Measurements from ENCODE around the gene DCBLD1. TPM values are rescaled to one million over a fixed set of nuclear protein-coding genes. Genes with fewer than 3 reads are reported as not detected.
"Not testable (repeated sequence)": the region's sequence is repeated elsewhere in the genome, so short reads cannot be mapped to it uniquely, and the experiment has no call there.

The DCBLD1 gene
- total RNA-seq, 1 donor, result 3.6 TPM

DNA sequence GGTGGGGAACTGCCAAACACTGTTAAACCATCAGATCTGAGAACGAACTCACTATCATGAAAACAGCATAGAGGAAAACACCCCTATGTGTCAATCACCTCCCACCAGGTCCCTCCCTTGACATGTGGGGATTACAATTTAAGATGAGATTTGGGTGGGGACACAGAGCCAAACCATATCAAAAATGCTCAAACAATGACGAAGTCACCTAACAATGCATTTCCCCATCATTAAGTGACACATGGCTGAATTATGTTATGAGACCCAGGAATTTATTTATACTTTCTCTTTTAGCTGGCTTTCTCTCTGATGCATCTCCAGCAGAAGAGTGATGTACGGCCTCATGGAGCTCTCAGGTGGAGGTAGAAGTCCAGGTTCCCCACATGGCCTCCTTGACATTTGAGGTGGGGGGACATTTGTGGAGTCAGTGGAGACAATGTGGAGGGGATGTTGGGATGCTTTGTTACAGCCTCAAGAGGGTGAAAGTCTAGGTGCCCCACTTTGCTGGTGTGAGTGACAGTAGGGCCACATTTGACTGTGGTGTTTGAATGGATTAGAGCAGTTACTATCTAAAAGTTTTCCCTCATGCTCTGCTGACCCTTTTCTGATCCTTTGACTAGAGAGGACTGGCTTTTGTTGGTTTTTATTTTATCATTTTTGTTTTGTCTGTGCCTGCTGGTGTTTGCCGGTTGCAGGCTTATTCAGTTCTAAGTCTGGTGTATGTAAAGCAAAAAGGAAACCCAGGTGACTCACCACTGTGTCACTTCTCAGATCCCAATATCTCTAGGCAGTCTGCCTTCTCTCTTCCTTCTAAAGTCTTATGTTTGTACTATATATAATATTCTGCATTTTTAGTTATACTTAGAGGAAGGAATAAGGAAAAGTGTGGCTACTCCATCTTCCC, 18.5 kb upstream of the DCBLD1 start:
- no peaks in the 10 kb centered on the region for H3K4me1 ChIP-seq (ENCODE audit: insufficient read depth, low read length)
- no peak overlapping the region for H3K4me3 ChIP-seq (ENCODE audit: low read length)
- no peaks in the 10 kb centered on the region for H3K27me3 ChIP-seq (ENCODE audit: insufficient read depth, low read length)
- no peaks in the 10 kb centered on the region for H3K9me3 ChIP-seq (ENCODE audit: low read depth, low read length)

DNA sequence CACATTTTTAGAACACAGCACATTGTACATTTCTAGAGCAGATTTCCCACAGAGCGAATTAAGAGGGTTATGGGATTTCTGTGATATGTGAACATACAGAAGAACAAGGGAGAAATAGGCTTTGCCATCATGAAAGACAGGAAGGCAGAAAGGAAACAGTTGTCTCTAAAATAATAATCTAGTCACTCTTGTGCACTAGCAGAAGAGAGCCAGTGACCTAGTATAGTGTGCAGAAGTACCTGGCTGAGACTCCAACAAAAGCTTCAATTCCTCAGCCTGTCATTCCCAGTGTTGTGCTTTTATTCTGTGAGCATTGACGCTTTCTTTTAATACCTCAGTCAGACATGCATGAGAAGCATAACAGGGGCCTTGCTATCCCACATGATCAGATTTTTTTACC, 17.8 kb upstream of the DCBLD1 start:
- Histone ChIP-seq H3K27me3 (ENCODE audit: insufficient read depth, low read length) (no peaks in the 10 kb centered on the region), H3K4me3 (ENCODE audit: low read length) (no peak overlapping the region), H3K4me1 (ENCODE audit: insufficient read depth, low read length) (no peaks in the 10 kb centered on the region), H3K9me3 (ENCODE audit: low read depth, low read length) (no peaks in the 10 kb centered on the region)

DNA sequence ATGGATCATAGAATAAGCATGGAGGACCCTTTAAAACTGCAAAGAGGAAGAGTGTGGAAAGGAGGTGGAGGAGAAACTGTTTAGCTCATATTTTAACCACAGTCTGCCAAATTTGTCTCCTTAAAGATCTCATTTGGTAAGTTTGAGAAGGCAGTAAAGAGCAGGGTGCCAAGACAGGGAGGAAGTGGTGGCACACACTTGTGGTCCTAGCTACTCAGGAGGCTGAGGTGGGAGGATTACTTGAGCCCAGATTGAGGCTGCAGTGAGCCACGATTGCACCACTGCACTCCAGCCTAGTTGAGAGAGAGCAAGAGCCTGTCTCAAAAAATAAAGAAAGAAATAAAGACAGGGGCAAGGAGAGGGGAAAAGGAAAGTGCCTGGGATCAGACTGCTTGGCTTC, 16.8 kb upstream of the DCBLD1 start:
- Histone ChIP-seq H3K4me1 (ENCODE audit: insufficient read depth, low read length) (no peaks in the 10 kb centered on the region), H3K4me3 (ENCODE audit: low read length) (no peak overlapping the region)

DNA sequence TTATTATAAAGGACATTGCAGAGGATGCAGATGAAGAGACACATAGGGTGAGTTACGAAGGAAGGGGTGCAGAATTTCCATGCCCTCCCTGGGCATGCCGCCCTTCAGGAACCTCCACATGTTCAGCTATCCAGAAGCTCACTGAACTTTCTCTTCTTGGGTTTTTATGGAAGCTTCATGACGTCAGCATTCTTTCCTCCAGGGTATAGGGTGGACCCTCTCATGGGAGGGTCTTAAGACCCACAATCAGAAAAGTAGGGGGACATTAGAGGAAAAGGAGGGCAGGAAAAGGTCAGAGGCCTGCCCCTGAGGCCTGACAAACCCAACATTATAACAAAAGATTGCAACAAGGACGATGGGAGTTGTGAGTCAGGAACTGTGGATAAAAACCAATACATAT, 14.6 kb upstream of the DCBLD1 start:
- Histone ChIP-seq H3K4me3 (ENCODE audit: low read length) (no peak overlapping the region), H3K27me3 (ENCODE audit: insufficient read depth, low read length) (no peaks in the 10 kb centered on the region), H3K9me3 (ENCODE audit: low read depth, low read length) (no peaks in the 10 kb centered on the region), H3K4me1 (ENCODE audit: insufficient read depth, low read length) (no peaks in the 10 kb centered on the region)

More for the DNA sequence above, 16.8 kb upstream of the DCBLD1 start:
- Histone ChIP-seq H3K9me3 (ENCODE audit: low read depth, low read length) (no peaks in the 10 kb centered on the region), H3K27me3 (ENCODE audit: insufficient read depth, low read length) (no peaks in the 10 kb centered on the region)

DNA sequence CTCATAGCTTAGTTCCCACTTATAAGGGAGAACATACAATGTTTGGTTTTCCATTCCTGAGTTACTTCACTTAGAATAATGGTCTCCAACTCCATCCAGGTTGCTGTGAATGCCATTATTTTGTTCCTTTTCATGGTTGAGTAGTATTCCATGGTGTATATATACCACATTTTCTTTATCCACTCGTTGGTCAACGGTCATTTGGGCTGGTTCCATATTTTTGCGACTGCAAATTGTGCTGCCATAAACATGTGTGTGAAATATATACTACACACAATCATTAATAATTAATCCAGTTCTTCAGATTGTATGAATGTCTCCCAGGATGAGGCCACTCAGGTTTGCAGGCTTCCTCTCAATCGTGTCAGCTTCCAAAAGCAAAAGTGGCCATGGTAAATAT, 13.9 kb upstream of the DCBLD1 start:
- H3K27me3 ChIP-seq (ENCODE audit: insufficient read depth, low read length); H3K4me3 ChIP-seq (ENCODE audit: low read length); H3K4me1 ChIP-seq (ENCODE audit: insufficient read depth, low read length); H3K9me3 ChIP-seq (ENCODE audit: low read depth, low read length): not testable (repeated sequence)

DNA sequence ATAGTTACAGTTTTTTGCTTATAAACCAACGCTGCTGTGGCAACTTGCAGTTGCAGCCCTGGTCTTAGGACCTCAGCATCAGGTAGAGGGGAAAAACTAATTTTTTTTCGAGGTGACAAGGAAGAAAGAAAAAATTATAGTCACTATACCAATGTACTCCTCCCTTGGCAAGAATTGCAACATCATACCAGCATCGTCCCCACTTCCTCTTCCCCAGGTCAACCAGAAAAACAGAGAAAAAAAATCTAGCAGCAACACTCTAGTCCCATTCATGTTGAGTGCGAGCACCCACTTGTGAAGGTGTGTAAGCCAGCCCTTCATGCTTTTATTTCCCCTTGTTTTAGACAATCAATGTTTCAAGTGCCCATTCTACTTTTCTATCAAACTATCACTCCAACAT, 13.1 kb upstream of the DCBLD1 start:
- H3K9me3 ChIP-seq (ENCODE audit: low read depth, low read length), result no peaks in the 10 kb centered on the region
- H3K4me1 ChIP-seq (ENCODE audit: insufficient read depth, low read length), result no peaks in the 10 kb centered on the region
- peaks cover 2% of the 10 kb centered on the region for H3K27me3 ChIP-seq (ENCODE audit: insufficient read depth, low read length)
- H3K4me3 ChIP-seq (ENCODE audit: low read length), result no peak overlapping the region

DNA sequence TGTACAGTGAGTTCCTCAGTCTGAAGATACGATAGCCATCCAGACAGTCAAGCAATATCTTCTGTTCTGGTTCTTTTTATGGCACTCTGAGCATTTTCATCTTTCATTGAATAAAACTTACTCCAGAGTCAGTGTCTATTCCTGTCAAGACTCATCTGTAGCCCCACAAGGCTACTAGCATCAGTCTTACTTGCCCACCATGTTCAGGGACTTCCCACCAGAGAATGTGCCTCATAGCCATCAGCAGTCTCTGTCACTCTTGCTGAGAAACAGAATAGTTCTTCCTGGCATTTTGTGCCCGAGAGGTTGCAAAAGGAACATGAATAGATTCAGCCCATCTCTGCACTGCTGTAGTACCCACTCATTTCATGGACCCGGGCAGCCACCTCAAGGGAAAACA, 12.7 kb upstream of the DCBLD1 start:
- Histone ChIP-seq H3K9me3 (ENCODE audit: low read depth, low read length) (no peaks in the 10 kb centered on the region), H3K27me3 (ENCODE audit: insufficient read depth, low read length) (peaks cover 2% of the 10 kb centered on the region), H3K4me3 (ENCODE audit: low read length) (no peak overlapping the region), H3K4me1 (ENCODE audit: insufficient read depth, low read length) (no peaks in the 10 kb centered on the region)

DNA sequence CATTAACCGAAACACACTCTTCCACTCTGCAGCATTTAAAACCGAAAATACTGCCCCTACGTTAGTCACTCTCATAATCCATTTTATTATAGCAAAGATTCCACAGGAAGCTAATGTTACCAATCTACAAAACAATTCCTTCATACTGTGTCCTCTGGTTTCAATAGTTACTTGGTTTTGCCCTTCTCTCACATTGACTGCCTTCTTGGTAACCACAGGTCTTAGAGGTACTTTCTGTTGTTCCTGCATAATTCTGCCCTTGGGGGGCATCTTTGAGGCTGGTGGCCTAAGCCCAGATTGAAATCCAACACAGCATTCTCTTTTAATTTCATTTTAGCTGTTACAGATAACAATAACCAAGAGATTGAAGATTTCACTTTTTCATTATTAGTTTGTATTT, 9.8 kb upstream of the DCBLD1 start:
- H3K4me1 ChIP-seq (ENCODE audit: insufficient read depth, low read length), result no peaks in the 10 kb centered on the region
- no peak overlapping the region for H3K4me3 ChIP-seq (ENCODE audit: low read length)
- peaks cover 8% of the 10 kb centered on the region for H3K27me3 ChIP-seq (ENCODE audit: insufficient read depth, low read length)
- H3K9me3 ChIP-seq (ENCODE audit: low read depth, low read length), result no peaks in the 10 kb centered on the region

DNA sequence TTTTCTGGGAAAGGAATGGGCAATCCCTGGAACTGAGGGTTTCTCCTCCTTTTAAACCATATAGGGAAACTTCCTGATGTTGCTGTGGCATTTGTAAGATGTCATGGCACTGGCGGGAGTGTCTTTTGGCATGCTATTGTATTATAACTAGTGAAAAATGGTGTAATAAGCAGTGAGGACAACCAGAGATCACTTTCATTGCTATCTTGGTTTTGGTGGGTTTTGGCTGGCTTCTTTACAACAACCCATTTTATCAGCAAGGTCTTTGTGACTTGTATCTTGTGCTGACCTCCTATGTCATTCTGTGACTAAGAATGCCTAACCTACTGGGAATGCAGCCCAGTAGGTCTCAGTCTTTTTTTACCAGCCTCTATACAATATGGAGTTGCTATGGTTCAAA, 9.1 kb upstream of the DCBLD1 start:
- no peaks in the 10 kb centered on the region for H3K9me3 ChIP-seq (ENCODE audit: low read depth, low read length)
- no peak overlapping the region for H3K4me3 ChIP-seq (ENCODE audit: low read length)
- no peaks in the 10 kb centered on the region for H3K4me1 ChIP-seq (ENCODE audit: insufficient read depth, low read length)
- H3K27me3 ChIP-seq (ENCODE audit: insufficient read depth, low read length), result peaks cover 10% of the 10 kb centered on the region

DNA sequence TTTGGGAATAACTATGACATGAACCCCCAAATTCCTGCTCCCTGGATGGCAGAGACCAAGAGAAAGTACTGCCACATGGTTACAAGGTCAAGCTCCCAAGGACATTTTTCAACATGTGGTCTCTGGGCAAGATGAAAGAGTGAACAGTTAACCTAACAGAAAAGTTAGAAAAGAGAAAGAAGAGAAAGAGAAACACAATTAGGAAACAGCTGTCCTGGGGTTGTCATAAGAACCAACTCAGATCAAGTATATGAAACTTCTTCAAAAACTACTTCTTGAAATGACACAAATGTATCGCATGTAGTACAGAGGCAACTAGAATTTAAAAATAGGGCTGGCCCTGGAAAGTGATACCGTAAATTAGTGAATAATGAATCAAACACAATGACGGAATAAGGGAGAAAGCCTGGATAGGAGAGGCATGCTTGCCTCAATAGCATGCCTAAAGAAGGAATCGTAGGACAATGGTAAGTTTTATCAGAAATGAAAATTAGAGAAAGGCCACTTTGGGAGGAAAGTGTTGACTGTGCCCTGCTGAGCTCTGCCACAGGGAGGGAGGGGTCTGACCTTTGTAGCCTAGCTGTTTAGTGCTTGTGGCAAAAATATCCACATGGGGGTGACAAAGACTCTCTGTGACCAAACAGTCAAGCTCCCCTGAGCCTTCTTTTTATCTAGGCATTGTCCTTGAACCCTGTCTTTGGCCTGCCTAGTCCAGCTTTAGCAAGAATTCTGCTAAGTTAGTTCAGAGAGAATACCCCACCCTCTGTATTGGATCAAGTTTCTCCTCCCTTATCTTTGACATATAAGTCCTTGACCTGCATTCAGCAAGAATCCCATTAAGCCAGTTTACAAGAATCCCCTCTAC, 4.3 kb upstream of the DCBLD1 start:
- peaks cover 15% of the 10 kb centered on the region for H3K4me1 ChIP-seq (ENCODE audit: insufficient read depth, low read length)
- no peak overlapping the region for H3K4me3 ChIP-seq (ENCODE audit: low read length)
- no peaks in the 10 kb centered on the region for H3K9me3 ChIP-seq (ENCODE audit: low read depth, low read length)
- H3K27me3 ChIP-seq (ENCODE audit: insufficient read depth, low read length), result peaks cover 32% of the 10 kb centered on the region

DNA sequence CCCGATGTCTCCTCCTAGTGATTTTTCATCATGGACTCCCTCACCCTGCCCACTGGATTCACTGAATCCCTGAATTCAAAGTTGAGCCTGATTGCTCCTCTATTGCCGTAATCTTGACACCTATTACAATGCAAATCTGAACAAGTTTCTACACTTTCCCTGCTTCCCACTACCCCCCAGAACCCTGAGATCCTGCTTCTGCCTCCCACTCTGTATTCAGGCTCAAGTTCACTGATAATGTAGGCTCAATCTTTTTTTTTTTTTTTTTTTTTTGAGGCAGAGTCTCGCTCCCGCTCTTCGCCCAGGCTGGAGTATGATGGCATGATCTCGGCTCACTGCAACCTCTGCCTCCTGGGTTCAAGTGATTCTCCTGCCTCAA, 3.6 kb upstream of the DCBLD1 start:
- Histone ChIP-seq H3K4me3 (ENCODE audit: low read length) (no peak overlapping the region), H3K9me3 (ENCODE audit: low read depth, low read length) (no peaks in the 10 kb centered on the region), H3K4me1 (ENCODE audit: insufficient read depth, low read length) (peaks cover 21% of the 10 kb centered on the region), H3K27me3 (ENCODE audit: insufficient read depth, low read length) (peaks cover 37% of the 10 kb centered on the region)

DNA sequence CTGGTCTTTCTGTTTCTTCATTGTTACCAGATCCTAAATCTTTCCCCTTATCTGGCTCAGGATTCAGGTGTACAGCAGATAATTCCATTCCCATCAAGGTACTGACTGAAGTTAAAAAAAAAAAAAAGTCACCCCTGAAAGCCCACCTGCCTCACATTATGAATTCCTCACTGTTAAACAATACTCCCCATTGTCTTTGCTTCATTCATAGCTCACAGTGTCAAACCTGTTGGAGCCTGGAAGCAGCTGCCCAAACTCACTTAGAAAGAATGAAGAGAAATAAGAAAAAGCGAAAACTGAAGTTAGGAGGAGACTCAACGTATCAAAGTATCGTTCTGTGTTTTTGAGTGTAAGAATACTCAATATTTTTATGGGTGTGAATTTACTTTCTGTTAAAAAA, 1.8 kb upstream of the DCBLD1 start:
- peaks cover 24% of the 10 kb centered on the region for H3K4me1 ChIP-seq (ENCODE audit: insufficient read depth, low read length)
- H3K27me3 ChIP-seq (ENCODE audit: insufficient read depth, low read length), result peaks cover 55% of the 10 kb centered on the region
- H3K9me3 ChIP-seq (ENCODE audit: low read depth, low read length), result no peaks in the 10 kb centered on the region
- no peak overlapping the region for H3K4me3 ChIP-seq (ENCODE audit: low read length)

DNA sequence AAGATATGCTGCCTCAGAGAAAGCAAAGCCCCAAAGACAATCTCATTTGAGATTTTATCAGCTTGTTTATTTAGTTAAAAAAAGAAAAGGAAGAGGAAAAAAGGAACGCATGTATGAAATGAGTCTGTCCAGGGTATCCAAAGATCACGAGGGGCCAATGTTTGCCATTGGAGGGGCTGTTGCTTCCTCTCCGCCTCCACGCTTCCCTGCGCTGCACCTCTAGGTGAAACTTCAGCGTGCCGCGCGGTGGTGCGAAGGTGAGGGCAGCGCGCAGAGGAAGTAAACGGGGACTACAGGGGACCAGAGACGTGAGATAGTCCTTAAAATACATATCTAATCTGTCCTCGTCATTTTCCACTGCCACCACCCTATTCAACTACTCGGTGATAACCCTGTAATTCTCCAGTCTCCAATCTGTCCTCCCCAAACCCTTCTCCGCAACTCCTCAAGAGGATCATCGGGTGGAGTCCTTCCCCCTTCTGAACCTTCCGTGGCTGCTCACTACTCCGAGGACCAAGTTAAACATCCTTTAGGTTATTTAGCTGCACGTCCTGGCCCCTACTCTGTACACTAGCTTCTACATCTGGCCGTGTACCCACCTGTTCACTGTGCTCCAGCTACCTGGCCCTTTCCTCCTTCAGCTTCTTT, 1.1 kb upstream of the DCBLD1 start:
- no peak overlapping the region for H3K4me3 ChIP-seq (ENCODE audit: low read length)
- peaks cover 24% of the 10 kb centered on the region for H3K4me1 ChIP-seq (ENCODE audit: insufficient read depth, low read length)
- H3K27me3 ChIP-seq (ENCODE audit: insufficient read depth, low read length), result peaks cover 55% of the 10 kb centered on the region
- H3K9me3 ChIP-seq (ENCODE audit: low read depth, low read length), result no peaks in the 10 kb centered on the region

DNA sequence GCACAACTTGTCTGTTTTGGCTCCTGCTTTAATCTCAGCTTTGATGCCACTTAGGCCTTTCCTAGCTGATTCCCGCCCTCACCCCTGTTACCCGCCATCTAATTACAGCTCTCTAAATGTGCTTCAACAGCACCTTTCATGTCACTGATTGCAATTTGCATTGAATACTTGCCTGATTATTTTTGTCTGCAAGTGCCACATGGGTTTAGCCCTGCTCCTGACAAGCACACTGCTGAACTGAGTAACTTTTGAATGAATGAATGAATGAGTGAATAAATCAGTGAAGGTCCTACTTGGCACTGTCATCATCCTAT, 591 bp upstream of the DCBLD1 start:
- peaks cover 24% of the 10 kb centered on the region for H3K4me1 ChIP-seq (ENCODE audit: insufficient read depth, low read length)
- peak overlapping the region; percentile 47 for H3K4me3 ChIP-seq (ENCODE audit: low read length)
- H3K27me3 ChIP-seq (ENCODE audit: insufficient read depth, low read length), result peaks cover 55% of the 10 kb centered on the region
- H3K9me3 ChIP-seq (ENCODE audit: low read depth, low read length), result no peaks in the 10 kb centered on the region

DNA sequence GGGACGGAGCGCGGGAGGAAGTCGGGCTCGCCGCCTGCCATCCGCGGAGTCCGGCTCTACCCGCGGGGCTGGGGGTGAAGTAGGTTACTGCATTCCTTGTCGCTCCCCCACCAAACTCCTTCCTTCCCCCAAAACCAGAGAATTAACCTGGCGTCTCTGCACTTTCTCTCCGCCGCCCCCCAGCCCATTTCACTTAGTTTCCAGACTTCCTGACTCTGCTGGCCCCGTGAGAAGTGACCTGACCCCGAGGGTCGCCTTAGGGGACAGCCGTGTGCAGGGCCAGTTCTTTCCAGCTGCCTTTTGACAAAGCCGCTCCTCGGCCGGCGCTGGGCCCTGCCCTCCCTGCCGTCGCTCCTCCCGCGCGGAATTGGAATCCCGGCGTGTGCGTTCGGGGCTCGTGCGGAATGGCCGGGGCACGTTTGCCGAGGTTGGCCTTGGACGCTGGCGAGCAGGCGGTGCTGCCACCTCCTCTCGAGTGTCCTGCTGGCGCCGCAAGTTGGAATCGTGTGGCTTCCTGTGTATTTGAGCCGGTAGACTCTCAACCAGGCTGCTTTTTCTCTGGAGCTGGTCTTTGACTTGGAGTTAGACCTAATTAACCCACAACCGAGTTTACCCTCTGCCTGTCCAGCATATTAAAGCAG, 650 bp downstream of the DCBLD1 start:
- Histone ChIP-seq H3K4me3 (ENCODE audit: low read length) (peak overlapping the region; percentile 47), H3K9me3 (ENCODE audit: low read depth, low read length) (no peaks in the 10 kb centered on the region), H3K4me1 (ENCODE audit: insufficient read depth, low read length) (peaks cover 24% of the 10 kb centered on the region), H3K27me3 (ENCODE audit: insufficient read depth, low read length) (peaks cover 50% of the 10 kb centered on the region)
